Activated CD8-positive, alpha-beta memory T cell treated with anti-CD3 and anti-CD28 coated beads, Interleukin-2, amount 50 U/mL, for 4 hours (primary cell): ENCODE results near the gene BRI3.
"Not testable (repeated sequence)": the region's sequence is repeated elsewhere in the genome, so short reads cannot be mapped to it uniquely, and the experiment has no call there.

Experiments
- DNase-seq: peaks from one replicate; pipeline ENCODE4 v3.0.0-alpha.2; 2020

BRI3 gene

GRCh38 chr7:98315994-98316527 lies 34.6 kb downstream of the BRI3 start:
- DNase-seq, result not testable (repeated sequence)

- no peak for DNase-seq
Measured at GRCh38 chr7:98317366-98318040, 36.0 kb downstream of the BRI3 start.

GRCh38 chr7:98319176-98319575 lies 37.7 kb downstream of the BRI3 start:
- no peak for DNase-seq

GRCh38 chr7:98321301-98321700 lies 39.8 kb downstream of the BRI3 start:
- DNase-seq, result no peak

- no peak for DNase-seq
Measured at GRCh38 chr7:98322331-98323270, 41.1 kb downstream of the BRI3 start.

- DNase-seq, result no peak
Measured at GRCh38 chr7:98323597-98324322, 42.3 kb downstream of the BRI3 start.

- no peak for DNase-seq
Measured at GRCh38 chr7:98324782-98325181, 43.3 kb downstream of the BRI3 start.

GRCh38 chr7:98329100-98329790 lies 47.8 kb downstream of the BRI3 start:
- no peak for DNase-seq

- no peak for DNase-seq
Measured at GRCh38 chr7:98329791-98330373, 48.4 kb downstream of the BRI3 start.

- DNase-seq, result no peak
Measured at GRCh38 chr7:98330926-98331529, 49.5 kb downstream of the BRI3 start.

GRCh38 chr7:98334081-98334480 lies 52.6 kb downstream of the BRI3 start:
- no peak for DNase-seq

GRCh38 chr7:98335411-98335977 lies 54.0 kb downstream of the BRI3 start:
- no peak for DNase-seq

- no peak for DNase-seq
Measured at GRCh38 chr7:98338441-98338840, 57.0 kb downstream of the BRI3 start.

- DNase-seq, result no peak
Measured at GRCh38 chr7:98339043-98339442, 57.6 kb downstream of the BRI3 start.

- no peak for DNase-seq
Measured at GRCh38 chr7:98341106-98341505, 59.6 kb downstream of the BRI3 start.
